Activated T-helper 1 cell treated with Interleukin-2 at 50 U/mL for 16 hours (primary cell): Measurements from ENCODE around the gene BAIAP2.

ENCODE experiments used
- DNase-seq: peaks from one replicate; pipeline ENCODE4 v3.0.0-alpha.2; 2020; ENCODE audit warnings: low read depth

Gene BAIAP2

DNA sequence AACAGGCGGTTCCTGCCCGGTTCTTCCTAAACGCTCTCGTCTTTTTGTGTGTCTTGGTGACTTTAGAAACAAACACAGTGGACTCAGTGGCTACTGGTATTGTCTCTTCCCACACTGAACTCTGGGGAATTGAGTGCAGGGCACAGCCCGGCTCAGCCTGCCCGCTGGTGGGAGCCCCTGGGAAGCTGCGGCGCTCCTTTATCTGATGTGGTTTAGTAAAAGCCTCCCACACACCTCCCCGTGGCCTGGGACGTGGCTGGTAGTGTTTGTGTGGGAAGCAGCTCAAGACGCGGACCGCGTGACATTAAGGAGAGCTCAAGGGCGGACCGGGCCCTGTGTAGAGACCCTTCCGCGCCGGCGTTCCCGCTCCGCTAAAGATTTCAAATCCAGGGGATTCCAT is 75.0 kb downstream of the BAIAP2 start:
- no peak for DNase-seq

DNA sequence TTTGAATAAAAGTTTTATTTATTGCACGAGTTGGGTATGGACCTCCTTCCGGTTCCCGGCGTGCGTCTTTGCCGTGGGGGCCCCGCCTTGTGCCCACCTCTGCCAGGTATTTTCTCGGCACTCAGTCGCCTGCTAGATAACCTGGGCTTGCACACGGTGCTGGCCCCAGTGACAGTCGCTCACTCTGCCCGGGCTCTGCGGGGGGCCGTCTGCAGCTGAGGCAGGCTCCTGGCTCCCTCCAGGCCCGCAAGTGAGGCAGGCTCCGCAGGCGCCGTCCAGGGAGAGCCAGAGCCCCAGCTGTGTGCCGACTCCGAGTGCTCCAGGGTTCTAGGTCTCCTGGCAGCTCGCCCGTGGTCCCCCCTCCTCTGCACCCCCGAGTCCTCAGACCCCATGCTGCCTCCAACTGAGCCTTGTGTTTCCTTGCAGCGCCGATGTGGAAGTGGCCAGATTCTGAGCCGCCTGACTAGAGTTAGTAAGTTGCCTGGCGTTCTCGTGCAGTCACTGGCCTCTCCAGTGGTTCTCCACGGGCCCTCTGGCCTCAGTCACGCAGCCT is 75.6 kb downstream of the BAIAP2 start:
- no peak for DNase-seq

GRCh38 chr17:81111066-81111465 is 76.1 kb downstream of the BAIAP2 start:
- no peak for DNase-seq

GRCh38 chr17:81112450-81112849 is 77.5 kb downstream of the BAIAP2 start:
- DNase-seq: no peak

GRCh38 chr17:81113158-81113724 is 78.3 kb downstream of the BAIAP2 start:
- DNase-seq: no peak

DNA sequence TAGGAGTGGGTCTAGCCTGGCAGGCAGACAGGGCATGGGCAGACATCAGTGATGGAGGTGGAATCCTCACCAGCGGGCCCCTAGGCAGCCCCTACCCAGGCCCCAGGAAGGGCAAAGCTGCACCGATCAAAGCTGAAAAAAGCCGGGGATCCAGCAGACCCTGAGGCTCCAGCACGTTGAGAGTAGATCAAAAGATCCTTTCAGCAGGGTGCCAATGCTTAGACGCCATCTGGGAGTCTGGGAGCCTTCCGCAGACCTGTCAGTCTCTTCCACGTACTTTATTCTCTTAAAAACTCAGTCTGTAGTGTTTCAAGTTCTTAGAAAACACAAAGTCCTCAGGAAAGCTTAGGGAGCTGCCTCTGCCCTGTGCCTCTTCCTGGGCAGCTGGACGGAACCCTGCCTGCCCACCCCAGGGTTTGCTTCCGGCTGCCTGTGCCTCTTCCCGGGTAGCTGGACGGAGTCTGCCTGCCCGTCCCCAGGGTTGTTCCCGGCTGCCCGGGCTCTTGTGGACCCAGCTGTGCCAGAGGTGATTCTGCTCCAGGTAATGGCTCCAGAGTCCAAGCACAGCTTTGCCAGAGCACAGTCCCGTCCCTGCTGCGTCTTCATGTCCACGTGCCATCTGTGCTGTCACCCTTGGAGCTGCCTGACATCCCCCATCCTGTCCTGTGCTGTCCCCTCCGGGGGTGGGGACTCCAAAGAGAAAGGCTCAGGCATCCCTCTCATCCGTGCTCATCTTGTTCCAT is 79.6 kb downstream of the BAIAP2 start:
- no peak for DNase-seq

GRCh38 chr17:81115219-81115618 is 80.3 kb downstream of the BAIAP2 start:
- no peak for DNase-seq

GRCh38 chr17:81115749-81116464 is 81.0 kb downstream of the BAIAP2 start:
- no peak for DNase-seq

DNA sequence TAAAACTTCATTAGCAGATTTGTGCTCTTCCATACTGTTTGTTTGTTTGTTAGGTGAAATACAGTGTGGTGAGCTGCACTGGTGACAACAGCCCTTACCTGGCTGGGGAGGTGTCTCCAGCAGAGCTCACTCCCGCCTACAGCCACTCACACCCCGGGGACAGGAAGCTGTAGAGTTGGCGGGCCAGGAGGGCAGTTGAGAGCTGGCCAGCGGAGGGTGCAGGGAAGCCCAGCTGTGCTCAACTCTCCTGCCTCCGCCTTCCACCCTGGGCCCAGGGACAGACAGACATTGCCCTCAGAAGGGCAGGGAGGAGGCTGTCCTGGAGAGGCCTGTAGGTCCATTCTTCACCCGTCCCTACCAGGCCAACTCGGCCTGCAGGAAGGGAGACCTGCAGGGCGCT is 81.8 kb downstream of the BAIAP2 start:
- DNase-seq: no peak

GRCh38 chr17:81117672-81118198 is 82.8 kb downstream of the BAIAP2 start:
- DNase-seq: no peak

DNA sequence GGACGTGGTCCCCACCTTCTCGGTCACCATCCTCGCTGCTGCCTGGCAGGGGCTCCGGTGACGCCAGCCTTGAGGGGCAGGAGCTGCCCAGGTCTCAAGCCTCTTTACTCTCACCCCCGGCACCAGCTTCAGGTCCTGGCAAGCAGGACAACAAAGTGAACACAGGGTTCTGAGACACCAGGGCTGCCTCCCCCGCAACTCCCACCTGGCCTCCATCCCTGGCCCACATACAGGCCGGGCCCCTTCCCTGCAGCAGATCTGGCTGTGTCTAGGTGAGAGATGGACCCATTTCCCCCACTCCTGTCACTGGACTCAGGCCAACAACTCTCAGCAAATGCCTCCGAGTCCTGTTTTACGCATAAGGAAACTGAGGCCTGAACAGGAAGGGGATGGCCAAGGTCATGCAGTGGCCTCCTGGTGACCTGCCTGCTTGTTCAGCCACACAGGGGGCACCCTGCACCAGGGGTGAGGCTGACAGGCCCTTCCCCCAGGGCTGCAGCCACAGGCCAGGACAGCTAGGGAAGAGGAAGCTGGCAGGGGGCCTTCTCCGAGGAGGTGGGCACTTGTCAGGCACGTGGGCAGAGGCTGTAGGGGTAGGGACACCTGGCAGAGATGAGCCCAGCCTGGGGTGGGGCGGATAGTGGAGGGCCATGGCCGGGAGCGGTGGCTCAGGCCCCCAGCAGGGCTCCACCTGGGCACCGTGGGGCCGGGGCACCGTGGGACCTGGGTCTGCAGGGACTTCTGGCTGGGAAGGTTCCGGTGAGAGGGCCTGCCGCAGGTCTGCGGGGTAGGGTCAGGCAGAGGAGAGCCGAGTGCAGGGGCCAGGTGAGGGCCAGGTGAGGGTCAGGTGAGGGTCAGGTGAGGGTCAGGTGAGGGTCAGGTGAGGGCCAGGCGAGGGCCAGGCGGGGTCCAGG is 83.6 kb downstream of the BAIAP2 start:
- DNase-seq: no peak

DNA sequence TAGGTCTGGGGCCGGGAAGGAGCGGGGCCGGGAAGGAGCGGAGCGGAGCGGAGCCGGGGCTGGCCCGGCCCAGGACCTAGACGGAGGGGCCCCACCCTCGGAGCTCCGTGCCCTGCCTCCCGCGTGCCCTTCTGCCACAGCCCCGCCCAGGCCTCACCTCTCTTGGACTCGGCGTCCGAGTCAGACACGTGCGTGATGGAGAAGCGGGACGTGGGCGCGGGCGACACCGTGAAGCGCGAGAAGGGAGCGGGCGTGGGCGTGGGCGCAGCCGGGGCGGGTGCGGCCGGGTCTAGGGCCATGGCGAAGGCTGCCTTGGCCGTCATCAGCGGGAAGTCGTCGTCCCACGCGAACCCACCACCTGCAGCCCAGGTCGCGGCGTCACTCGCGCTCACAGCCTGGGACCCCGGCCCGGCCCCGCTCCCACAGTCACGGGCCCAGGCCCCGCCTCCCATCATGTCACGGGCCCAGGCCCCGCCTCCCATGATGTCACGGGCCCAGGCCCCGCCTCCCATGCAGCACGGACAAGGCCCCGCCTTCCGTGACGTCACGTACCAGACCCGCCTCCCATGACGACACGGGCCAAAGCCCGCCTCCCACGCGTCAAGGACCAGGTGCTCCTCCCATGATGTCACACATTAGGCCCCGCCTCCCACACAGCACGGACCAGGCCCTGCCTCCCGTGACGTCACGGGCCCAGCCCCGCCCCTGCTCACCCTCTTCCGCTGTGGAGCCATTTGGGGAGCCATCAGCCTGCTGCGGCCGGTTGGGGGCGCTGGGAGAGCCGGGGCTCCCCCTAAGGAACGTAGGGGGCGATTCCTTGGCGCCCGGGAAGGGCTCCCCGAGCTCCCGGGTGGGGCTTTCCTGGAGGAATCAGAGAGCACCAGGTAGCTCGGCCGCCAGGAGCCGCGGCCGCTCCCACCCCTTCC is 84.5 kb downstream of the BAIAP2 start:
- DNase-seq: peak; percentile 64

GRCh38 chr17:81120149-81120484 is 85.2 kb downstream of the BAIAP2 start:
- DNase-seq: no peak

GRCh38 chr17:81120695-81121621 is 86.0 kb downstream of the BAIAP2 start:
- no peak for DNase-seq

DNA sequence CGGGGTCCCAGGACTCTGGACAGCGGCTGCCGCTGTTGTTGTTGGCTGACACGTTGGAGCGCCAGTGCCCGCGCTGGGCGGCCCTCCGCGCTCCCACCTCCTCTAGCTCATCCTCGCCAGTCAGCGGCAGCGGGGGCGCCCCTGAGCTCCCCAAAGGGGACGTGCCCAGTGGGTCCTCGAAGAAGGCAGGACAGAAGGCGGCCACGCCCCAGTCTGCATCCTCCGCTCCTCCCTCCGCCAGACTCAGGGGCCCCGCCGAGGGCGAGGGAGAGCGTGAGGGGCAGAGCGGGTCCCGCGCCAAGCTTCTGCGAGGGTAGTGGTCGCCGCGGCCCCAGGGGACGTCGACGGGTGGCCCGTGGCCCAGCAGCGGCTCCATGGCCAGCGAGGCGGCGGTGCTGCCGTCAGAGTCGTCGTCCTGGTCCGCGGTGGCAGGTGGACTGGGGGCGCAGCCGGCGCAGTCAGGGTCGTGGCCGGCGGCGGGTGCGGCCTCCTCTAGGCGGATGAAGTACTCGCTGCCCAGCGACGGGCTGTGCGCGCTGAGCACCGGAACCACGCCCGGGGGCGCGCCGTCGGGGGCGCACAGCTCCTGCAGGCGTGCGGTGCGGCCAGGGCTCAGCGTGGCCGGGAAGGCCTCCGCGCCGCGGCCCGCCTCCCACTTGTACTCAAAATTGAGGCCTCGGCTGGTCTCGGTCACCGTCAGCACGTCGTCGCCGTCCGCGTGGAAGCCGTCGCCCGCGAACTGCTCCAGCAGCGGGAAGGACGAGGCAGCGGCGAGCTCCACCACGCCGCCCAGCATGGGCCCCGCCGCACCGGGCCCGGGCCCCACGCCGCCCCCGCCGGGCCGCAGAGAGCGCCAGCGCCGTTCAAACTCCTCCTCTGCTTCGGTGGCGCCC is 87.1 kb downstream of the BAIAP2 start:
- no peak for DNase-seq

DNA sequence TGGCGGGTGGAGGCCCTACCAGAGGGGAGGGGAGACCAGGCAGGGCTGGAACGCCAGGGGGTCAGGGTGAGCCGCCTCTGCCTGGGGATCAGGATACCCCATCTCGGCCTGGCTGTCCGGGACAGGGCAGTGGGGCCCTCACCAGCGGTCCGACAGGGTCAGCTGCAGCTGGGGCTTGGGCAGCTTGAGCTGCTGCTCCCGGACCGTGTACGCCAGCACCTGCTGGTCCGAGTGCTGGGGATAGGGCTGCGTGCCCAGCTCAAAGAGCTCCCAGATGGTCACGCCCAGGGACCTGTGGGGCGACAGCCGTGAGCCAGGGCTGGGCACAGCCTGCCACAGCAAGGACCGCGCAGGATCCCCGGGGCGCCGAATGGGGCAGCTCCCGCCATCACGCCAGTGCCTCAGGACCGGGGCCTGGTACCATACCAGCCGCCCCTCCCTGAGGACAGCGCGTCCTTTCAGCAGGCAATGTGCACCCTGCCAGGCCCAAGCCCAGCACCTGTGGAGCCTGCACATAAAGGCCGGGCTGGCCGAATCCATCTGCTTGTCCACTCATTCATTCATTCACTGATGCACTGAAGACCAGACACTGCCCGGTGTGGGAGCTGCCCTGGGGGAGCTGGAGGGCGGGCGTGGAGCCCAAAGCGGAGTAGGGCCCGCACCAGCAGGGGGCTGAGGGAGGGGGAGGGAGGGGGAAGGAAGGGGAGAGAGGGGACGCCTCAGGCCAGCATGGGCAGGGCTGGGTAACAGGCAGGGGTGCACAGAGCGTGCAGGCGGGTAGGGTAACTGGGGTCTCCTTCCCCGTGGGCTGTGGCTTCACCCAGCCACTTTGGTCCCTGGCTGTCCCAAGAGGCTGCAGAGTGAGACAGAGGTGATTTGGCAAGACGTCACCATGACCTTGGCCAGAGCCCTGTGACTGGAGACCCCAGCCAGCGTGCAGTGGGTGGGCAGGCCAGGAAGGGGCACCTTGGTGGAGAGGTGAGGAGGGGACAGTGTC is 88.4 kb downstream of the BAIAP2 start:
- DNase-seq: no peak

- DNase-seq: no peak
Measured at GRCh38 chr17:81124377-81124776, 89.4 kb downstream of the BAIAP2 start.
